Liver (tissue), 9 donors: Measurements from ENCODE around the gene RAD1. TPM values are rescaled to one million over a fixed set of nuclear protein-coding genes. Genes with fewer than 3 reads are reported as not detected.

Experiments used
- DNase-seq: peaks from one replicate; pipeline ENCODE4 v3.0.0-alpha.2; 2017; ENCODE audit warnings: low spot score
- H3K27ac ChIP-seq, 2 donors: one replicate each; pipeline ENCODE4 v1.7.0; 2013; ENCODE audit warnings: inconsistent platforms in 2 of 2, low read length in 2 of 2, control low read depth in 1 of 2, low read depth in 1 of 2, mild to moderate bottlenecking in 1 of 2
- H3K27me3 ChIP-seq, 4 donors: one replicate each; pipeline versions ENCODE4 v1.6.1 to v1.7.0; 2013; ENCODE audit warnings: low read length in 3 of 4, inconsistent platforms in 1 of 4, mild to moderate bottlenecking in 1 of 4, moderate library complexity in 1 of 4; ENCODE audit not compliant: control insufficient read depth in 4 of 4, insufficient read depth in 4 of 4
- H3K36me3 ChIP-seq, 4 donors: one replicate each; pipeline versions ENCODE4 v1.6.1 to v1.7.0; 2013; ENCODE audit warnings: low read length in 3 of 4, mild to moderate bottlenecking in 3 of 4, low read depth in 1 of 4, moderate library complexity in 1 of 4; ENCODE audit not compliant: control insufficient read depth in 4 of 4, insufficient read depth in 3 of 4
- H3K4me1 ChIP-seq, 4 donors: one replicate each; pipeline versions ENCODE4 v1.6.1 to v1.7.0; 2013; ENCODE audit warnings: low read length in 3 of 4, mild to moderate bottlenecking in 3 of 4, moderate library complexity in 1 of 4; ENCODE audit not compliant: control insufficient read depth in 4 of 4, insufficient read depth in 4 of 4
- H3K4me3 ChIP-seq, 3 donors: one replicate each; pipeline versions ENCODE4 v1.6.1 to v1.7.0; 2013; ENCODE audit warnings: low read length in 3 of 3, control low read depth in 1 of 3, low read depth in 1 of 3, mild to moderate bottlenecking in 1 of 3
- H3K9ac ChIP-seq, 2 donors: one replicate each; pipeline ENCODE4 v1.7.0; 2013; ENCODE audit warnings: low read length in 2 of 2, mild to moderate bottlenecking in 2 of 2, moderate library complexity in 2 of 2, control low read depth in 1 of 2, low read depth in 1 of 2
- H3K9me3 ChIP-seq, 4 donors: one replicate each; pipeline versions ENCODE4 v1.6.1 to v1.7.0; 2013; ENCODE audit warnings: low read length in 3 of 4; ENCODE audit not compliant: control insufficient read depth in 4 of 4
- EGR1 ChIP-seq, 2 donors: IDR thresholded peaks; 2 replicates each; pipeline ENCODE4 v1.6.1; 2016 to 2018; ENCODE audit warnings: antibody characterized with exemption in 2 of 2, low read depth in 2 of 2
- FOXA2 ChIP-seq: IDR thresholded peaks from 2 replicates; pipeline ENCODE4 v1.6.1; 2016; ENCODE audit warnings: antibody characterized with exemption
- GABPA ChIP-seq, 2 donors: IDR thresholded peaks in 1 of 2; conservative IDR thresholded peaks in 1 of 2; 2 replicates each; pipeline ENCODE4 v1.6.1; 2016; ENCODE audit warnings: antibody characterized with exemption in 2 of 2, mild to moderate bottlenecking in 1 of 2, moderate library complexity in 1 of 2
- HNF4G ChIP-seq: IDR thresholded peaks from 2 replicates; pipeline ENCODE4 v1.6.1; 2016; ENCODE audit warnings: antibody characterized with exemption
- SP1 ChIP-seq: IDR thresholded peaks from 2 replicates; pipeline ENCODE4 v1.6.1; 2018; ENCODE audit warnings: antibody characterized with exemption, mild to moderate bottlenecking
- YY1 ChIP-seq: IDR thresholded peaks from 2 replicates; pipeline ENCODE4 v1.6.1; 2016; ENCODE audit warnings: antibody characterized with exemption, mild to moderate bottlenecking
- polyA plus RNA-seq, 2 donors: library from polyadenylated mRNA; stranded (reverse) in 1 of 2; unstranded in 1 of 2; fragments of 200-250 nt in 1 of 2; fragments of >200 nt in 1 of 2; fragmentation: Nextera tagmentation in 1 of 2; extraction: Ambion mirVana in 1 of 2; gene quantifications; one replicate each; pipeline versions ENCODE4 v1.2.1 to v1.2.3, GENCODE V29; 2013 to 2015
- total RNA-seq, 2 donors: library from RNA; depleted of rRNA; stranded (reverse); fragments of >200 nt; gene quantifications; one replicate each; pipeline ENCODE4 v1.2.3, GENCODE V29; 2014
- TF ChIP-seq, protein P1 (sequence below): IDR thresholded peaks from 2 replicates; pipeline ENCODE4 v1.6.1; 2016; ENCODE audit warnings: antibody characterized with exemption
- TF ChIP-seq, protein P2 (sequence below): IDR thresholded peaks from 2 replicates; pipeline ENCODE4 v1.6.1; 2016; ENCODE audit warnings: antibody characterized with exemption
- TF ChIP-seq, protein P3 (sequence below): fragments of 150-350 bp; IDR thresholded peaks from 2 replicates; pipeline ENCODE4 v1.5.1; 2017; ENCODE audit warnings: improper control_type of control experiment, low read depth, low read length; ENCODE audit not compliant: missing input control
- TF ChIP-seq, protein P4 (sequence below): IDR thresholded peaks from 2 replicates; pipeline ENCODE4 v1.6.1; 2016; ENCODE audit warnings: antibody characterized with exemption
- TF ChIP-seq, protein P5 (sequence below): IDR thresholded peaks from 2 replicates; pipeline ENCODE4 v1.6.1; 2016; ENCODE audit warnings: antibody characterized with exemption, mild to moderate bottlenecking
- donor health status: healthy.
- donor health status: healthy.
- donor health status: healthy.
- donor health status: healthy.
- donor health status: healthy.

RAD1 gene
- total and polyA plus RNA-seq, 4 donors, result 7.2 to 17.5 (median 9.2) TPM

DNA sequence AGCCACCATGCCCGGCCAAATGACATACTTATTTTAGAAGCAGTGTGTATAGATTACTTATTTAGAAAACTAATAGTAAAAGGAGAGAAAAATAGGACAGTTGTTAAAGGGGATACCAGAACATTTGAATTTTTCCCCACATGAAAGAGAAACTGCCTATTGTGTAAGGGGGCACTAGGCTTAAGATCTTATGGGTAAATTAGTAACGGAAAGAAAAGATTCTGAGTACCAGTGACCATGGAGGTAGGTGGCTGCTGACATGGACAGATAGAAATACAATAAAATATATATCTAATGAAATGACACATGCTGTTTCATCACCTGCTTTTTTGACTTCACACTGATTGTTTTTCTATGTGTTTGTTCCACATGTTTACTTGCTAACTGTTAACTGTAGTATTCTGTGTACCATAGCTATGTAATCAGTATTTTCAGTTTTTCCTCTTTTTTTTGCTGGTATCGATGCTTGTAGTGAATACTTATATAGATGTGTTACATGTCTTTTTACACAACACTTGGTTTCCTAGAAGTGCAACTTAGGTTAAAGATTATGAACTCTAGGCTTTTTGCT lies 11.1 kb upstream of the RAD1 start (continued):
- TF ChIP-seq, protein P1, sequence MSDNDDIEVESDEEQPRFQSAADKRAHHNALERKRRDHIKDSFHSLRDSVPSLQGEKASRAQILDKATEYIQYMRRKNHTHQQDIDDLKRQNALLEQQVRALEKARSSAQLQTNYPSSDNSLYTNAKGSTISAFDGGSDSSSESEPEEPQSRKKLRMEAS, result no peak
- TF ChIP-seq EGR1 (IDR thresholded peaks at IDR 0.05; ENCODE audit: low read depth in 2 of 2) (no peak), HNF4G (no peak), GABPA (IDR thresholded peaks at IDR 0.05 in 1 of 2, conservative IDR thresholded peaks at IDR 0.05 in 1 of 2) (no peak), SP1 (no peak)
- TF ChIP-seq, protein P2, sequence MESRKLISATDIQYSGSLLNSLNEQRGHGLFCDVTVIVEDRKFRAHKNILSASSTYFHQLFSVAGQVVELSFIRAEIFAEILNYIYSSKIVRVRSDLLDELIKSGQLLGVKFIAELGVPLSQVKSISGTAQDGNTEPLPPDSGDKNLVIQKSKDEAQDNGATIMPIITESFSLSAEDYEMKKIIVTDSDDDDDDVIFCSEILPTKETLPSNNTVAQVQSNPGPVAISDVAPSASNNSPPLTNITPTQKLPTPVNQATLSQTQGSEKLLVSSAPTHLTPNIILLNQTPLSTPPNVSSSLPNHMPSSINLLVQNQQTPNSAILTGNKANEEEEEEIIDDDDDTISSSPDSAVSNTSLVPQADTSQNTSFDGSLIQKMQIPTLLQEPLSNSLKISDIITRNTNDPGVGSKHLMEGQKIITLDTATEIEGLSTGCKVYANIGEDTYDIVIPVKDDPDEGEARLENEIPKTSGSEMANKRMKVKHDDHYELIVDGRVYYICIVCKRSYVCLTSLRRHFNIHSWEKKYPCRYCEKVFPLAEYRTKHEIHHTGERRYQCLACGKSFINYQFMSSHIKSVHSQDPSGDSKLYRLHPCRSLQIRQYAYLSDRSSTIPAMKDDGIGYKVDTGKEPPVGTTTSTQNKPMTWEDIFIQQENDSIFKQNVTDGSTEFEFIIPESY, result no peak

DNA sequence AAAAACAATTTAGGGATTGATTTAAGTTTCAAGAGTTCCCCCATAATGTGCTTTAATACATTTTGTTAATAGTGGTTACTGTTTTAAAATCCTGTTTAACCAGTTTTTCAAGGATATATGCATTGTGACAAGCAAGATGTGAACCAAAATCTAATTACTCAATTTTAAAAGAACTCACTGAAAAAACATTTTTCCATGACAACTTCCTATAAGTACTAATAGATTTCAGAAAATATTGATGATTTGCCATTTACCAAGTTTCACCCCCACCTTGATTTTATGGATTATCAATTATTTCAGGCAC lies 9.1 kb upstream of the RAD1 start:
- Histone ChIP-seq H3K27me3 (no peaks in the 10 kb centered on the region), H3K9me3 (no peaks in the 10 kb centered on the region), H3K36me3 (peaks cover 8 to 44% (median 34%) of the 10 kb centered on the region in 4 donors), H3K9ac (no peak overlapping the region), H3K27ac (no peak overlapping the region), H3K4me3 (no peak overlapping the region), H3K4me1 (peaks cover 0 to 7% (median 2%) of the 10 kb centered on the region in 4 donors)
- TF ChIP-seq SP1, result no peak
- no peak for TF ChIP-seq EGR1 (IDR thresholded peaks at IDR 0.05; ENCODE audit: low read depth in 2 of 2)
- no peak for TF ChIP-seq YY1
- no peak for TF ChIP-seq FOXA2
- no peak for TF ChIP-seq HNF4G
- TF ChIP-seq, protein P3, sequence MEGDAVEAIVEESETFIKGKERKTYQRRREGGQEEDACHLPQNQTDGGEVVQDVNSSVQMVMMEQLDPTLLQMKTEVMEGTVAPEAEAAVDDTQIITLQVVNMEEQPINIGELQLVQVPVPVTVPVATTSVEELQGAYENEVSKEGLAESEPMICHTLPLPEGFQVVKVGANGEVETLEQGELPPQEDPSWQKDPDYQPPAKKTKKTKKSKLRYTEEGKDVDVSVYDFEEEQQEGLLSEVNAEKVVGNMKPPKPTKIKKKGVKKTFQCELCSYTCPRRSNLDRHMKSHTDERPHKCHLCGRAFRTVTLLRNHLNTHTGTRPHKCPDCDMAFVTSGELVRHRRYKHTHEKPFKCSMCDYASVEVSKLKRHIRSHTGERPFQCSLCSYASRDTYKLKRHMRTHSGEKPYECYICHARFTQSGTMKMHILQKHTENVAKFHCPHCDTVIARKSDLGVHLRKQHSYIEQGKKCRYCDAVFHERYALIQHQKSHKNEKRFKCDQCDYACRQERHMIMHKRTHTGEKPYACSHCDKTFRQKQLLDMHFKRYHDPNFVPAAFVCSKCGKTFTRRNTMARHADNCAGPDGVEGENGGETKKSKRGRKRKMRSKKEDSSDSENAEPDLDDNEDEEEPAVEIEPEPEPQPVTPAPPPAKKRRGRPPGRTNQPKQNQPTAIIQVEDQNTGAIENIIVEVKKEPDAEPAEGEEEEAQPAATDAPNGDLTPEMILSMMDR, result no peak
- TF ChIP-seq, protein P4, sequence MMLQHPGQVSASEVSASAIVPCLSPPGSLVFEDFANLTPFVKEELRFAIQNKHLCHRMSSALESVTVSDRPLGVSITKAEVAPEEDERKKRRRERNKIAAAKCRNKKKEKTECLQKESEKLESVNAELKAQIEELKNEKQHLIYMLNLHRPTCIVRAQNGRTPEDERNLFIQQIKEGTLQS, result no peak
- TF ChIP-seq, protein P5, sequence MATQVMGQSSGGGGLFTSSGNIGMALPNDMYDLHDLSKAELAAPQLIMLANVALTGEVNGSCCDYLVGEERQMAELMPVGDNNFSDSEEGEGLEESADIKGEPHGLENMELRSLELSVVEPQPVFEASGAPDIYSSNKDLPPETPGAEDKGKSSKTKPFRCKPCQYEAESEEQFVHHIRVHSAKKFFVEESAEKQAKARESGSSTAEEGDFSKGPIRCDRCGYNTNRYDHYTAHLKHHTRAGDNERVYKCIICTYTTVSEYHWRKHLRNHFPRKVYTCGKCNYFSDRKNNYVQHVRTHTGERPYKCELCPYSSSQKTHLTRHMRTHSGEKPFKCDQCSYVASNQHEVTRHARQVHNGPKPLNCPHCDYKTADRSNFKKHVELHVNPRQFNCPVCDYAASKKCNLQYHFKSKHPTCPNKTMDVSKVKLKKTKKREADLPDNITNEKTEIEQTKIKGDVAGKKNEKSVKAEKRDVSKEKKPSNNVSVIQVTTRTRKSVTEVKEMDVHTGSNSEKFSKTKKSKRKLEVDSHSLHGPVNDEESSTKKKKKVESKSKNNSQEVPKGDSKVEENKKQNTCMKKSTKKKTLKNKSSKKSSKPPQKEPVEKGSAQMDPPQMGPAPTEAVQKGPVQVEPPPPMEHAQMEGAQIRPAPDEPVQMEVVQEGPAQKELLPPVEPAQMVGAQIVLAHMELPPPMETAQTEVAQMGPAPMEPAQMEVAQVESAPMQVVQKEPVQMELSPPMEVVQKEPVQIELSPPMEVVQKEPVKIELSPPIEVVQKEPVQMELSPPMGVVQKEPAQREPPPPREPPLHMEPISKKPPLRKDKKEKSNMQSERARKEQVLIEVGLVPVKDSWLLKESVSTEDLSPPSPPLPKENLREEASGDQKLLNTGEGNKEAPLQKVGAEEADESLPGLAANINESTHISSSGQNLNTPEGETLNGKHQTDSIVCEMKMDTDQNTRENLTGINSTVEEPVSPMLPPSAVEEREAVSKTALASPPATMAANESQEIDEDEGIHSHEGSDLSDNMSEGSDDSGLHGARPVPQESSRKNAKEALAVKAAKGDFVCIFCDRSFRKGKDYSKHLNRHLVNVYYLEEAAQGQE, result no peak
- no peak for DNase-seq
